Hematopoietic multipotent progenitor cell treated with erythropoietin and hydrocortisone succinate and interleukin-3 and kit ligand, for 4 days (in vitro differentiated cells): ENCODE measurements around the gene PROK1.
"Not testable (repeated sequence)": the region's sequence is repeated elsewhere in the genome, so short reads cannot be mapped to it uniquely, and the experiment has no call there.

Source experiments
- DNase-seq: peaks from one replicate; pipeline ENCODE4 v3.0.0-alpha.2; 2015

Gene PROK1

GRCh38 chr1:110434946-110435345 lies 16.0 kb upstream of the PROK1 start:
- peak; percentile 73 for DNase-seq

GRCh38 chr1:110436635-110437034 lies 14.3 kb upstream of the PROK1 start:
- DNase-seq = no peak

GRCh38 chr1:110437645-110438299 lies 13.2 kb upstream of the PROK1 start:
- DNase-seq = not testable (repeated sequence)

- peak; percentile 70 for DNase-seq
Observed at GRCh38 chr1:110438893-110439292, 12.1 kb upstream of the PROK1 start.

GRCh38 chr1:110439873-110440272 lies 11.1 kb upstream of the PROK1 start:
- DNase-seq = not testable (repeated sequence)

- DNase-seq = no peak
Observed at GRCh38 chr1:110440877-110441276, 10.1 kb upstream of the PROK1 start.

GRCh38 chr1:110441888-110442287 lies 9.1 kb upstream of the PROK1 start:
- DNase-seq = peak; percentile 18

GRCh38 chr1:110443451-110443850 lies 7.5 kb upstream of the PROK1 start:
- DNase-seq = no peak

GRCh38 chr1:110444561-110444960 lies 6.4 kb upstream of the PROK1 start:
- DNase-seq = no peak

GRCh38 chr1:110449661-110450651 lies 993 bp upstream of the PROK1 start:
- peak; percentile 38 for DNase-seq

- DNase-seq = no peak
Observed at GRCh38 chr1:110452330-110452729, 1.4 kb downstream of the PROK1 start.

- DNase-seq = no peak
Observed at GRCh38 chr1:110453829-110454228, 2.9 kb downstream of the PROK1 start.

GRCh38 chr1:110454328-110454727 lies 3.4 kb downstream of the PROK1 start:
- DNase-seq = no peak

- DNase-seq = no peak
Observed at GRCh38 chr1:110455151-110455550, 4.2 kb downstream of the PROK1 start.

- no peak for DNase-seq
Observed at GRCh38 chr1:110457206-110457605, 6.3 kb downstream of the PROK1 start.

- DNase-seq = peak; percentile 93
Observed at GRCh38 chr1:110460253-110461220, 9.6 kb downstream of the PROK1 start.

GRCh38 chr1:110462093-110462492 lies 11.1 kb downstream of the PROK1 start:
- DNase-seq = no peak

GRCh38 chr1:110462964-110463363 lies 12.0 kb downstream of the PROK1 start:
- DNase-seq = peak; percentile 25

- DNase-seq = no peak
Observed at GRCh38 chr1:110463725-110464124, 12.8 kb downstream of the PROK1 start.

GRCh38 chr1:110464340-110464739 lies 13.4 kb downstream of the PROK1 start:
- no peak for DNase-seq

- DNase-seq = no peak
Observed at GRCh38 chr1:110465038-110465813, 14.3 kb downstream of the PROK1 start.

GRCh38 chr1:110465814-110466380 lies 14.9 kb downstream of the PROK1 start:
- DNase-seq = no peak
